Chondrocyte (in vitro differentiated cells): ENCODE results near the gene EFCC1. TPM values are rescaled to one million over a fixed set of nuclear protein-coding genes. Genes with fewer than 3 reads are reported as not detected.

Experiments
- DNase-seq: peaks from one replicate; pipeline ENCODE4 v3.0.0; 2021; ENCODE audit warnings: mixed read lengths, low spot score
- H3K27ac Mint-ChIP-seq: one replicate; pipeline ENCODE4 v1.8.0; 2021; ENCODE audit warnings: mild to moderate bottlenecking, moderate library complexity, mixed read lengths; ENCODE audit not compliant: unreplicated experiment
- H3K27me3 Mint-ChIP-seq: 2 replicates; pipeline ENCODE4 v1.8.0; 2021; ENCODE audit warnings: low read depth, mixed read lengths
- H3K36me3 Mint-ChIP-seq: 2 replicates; pipeline ENCODE4 v1.8.0; 2021; ENCODE audit warnings: low read depth, mixed read lengths
- H3K4me1 Mint-ChIP-seq: 2 replicates; pipeline ENCODE4 v1.8.0; 2021; ENCODE audit warnings: low read depth, mild to moderate bottlenecking, mixed read lengths
- H3K4me3 Mint-ChIP-seq: one replicate; pipeline ENCODE4 v1.8.0; 2021; ENCODE audit warnings: mild to moderate bottlenecking, moderate library complexity, mixed read lengths; ENCODE audit not compliant: unreplicated experiment
- H3K9me3 Mint-ChIP-seq: 2 replicates; pipeline ENCODE4 v1.8.0; 2021; ENCODE audit warnings: low read depth, mixed read lengths
- CTCF ChIP-seq: fragments of 200-600 bp; sonication (generic); IDR thresholded peaks from 2 replicates; pipeline ENCODE4 v1.5.0; 2021; ENCODE audit warnings: antibody characterized with exemption, mild to moderate bottlenecking, moderate library complexity
- total RNA-seq: library from RNA; stranded (reverse); gene quantifications from 3 replicates; pipeline ENCODE4 v1.2.1, GENCODE V29; 2021

The EFCC1 gene
- total RNA-seq, 1 donor from 2014 or later = not detected

GRCh38 chr3:128995737-128996136 is 5.4 kb upstream of the EFCC1 start:
- Mint-ChIP-seq H3K4me3 (no peak overlapping the region), H3K27ac (no peak overlapping the region), H3K9me3 (peaks cover 5% of the 10 kb centered on the region), H3K27me3 (peaks cover 49% of the 10 kb centered on the region), H3K4me1 (peaks cover 15% of the 10 kb centered on the region), H3K36me3 (no peaks in the 10 kb centered on the region)
- no peak for DNase-seq
- TF ChIP-seq CTCF = no peak

GRCh38 chr3:128996200-128996599 is 4.9 kb upstream of the EFCC1 start:
- no peaks in the 10 kb centered on the region for H3K36me3 Mint-ChIP-seq
- H3K27ac Mint-ChIP-seq = no peak overlapping the region
- H3K4me3 Mint-ChIP-seq = no peak overlapping the region
- peaks cover 52% of the 10 kb centered on the region for H3K27me3 Mint-ChIP-seq
- no peak for TF ChIP-seq CTCF
- H3K4me1 Mint-ChIP-seq = peaks cover 16% of the 10 kb centered on the region
- H3K9me3 Mint-ChIP-seq = peaks cover 5% of the 10 kb centered on the region
- no peak for DNase-seq

- Mint-ChIP-seq H3K36me3 (no peaks in the 10 kb centered on the region), H3K27ac (no peak overlapping the region), H3K4me3 (no peak overlapping the region), H3K27me3 (peaks cover 50% of the 10 kb centered on the region), H3K4me1 (peaks cover 16% of the 10 kb centered on the region), H3K9me3 (peaks cover 5% of the 10 kb centered on the region)
- TF ChIP-seq CTCF = no peak
- no peak for DNase-seq
These were observed 4.4 kb upstream of the EFCC1 start for GRCh38 chr3:128996726-128997125.

GRCh38 chr3:128997486-128998133 is 3.5 kb upstream of the EFCC1 start:
- no peak for TF ChIP-seq CTCF
- no peak for DNase-seq
- Mint-ChIP-seq H3K4me1 (peaks cover 22% of the 10 kb centered on the region), H3K9me3 (peaks cover 5% of the 10 kb centered on the region), H3K36me3 (no peaks in the 10 kb centered on the region), H3K27me3 (peaks cover 53% of the 10 kb centered on the region), H3K4me3 (no peak overlapping the region), H3K27ac (no peak overlapping the region)

- H3K27me3 Mint-ChIP-seq = peaks cover 57% of the 10 kb centered on the region
- no peak overlapping the region for H3K27ac Mint-ChIP-seq
- H3K4me3 Mint-ChIP-seq = no peak overlapping the region
These were observed 2.5 kb upstream of the EFCC1 start for GRCh38 chr3:128998561-128998960.

More at GRCh38 chr3:128998561-128998960, 2.5 kb upstream of the EFCC1 start:
- no peak for DNase-seq
- Mint-ChIP-seq H3K4me1 (peaks cover 17% of the 10 kb centered on the region), H3K36me3 (no peaks in the 10 kb centered on the region), H3K9me3 (peaks cover 5% of the 10 kb centered on the region)
- TF ChIP-seq CTCF = no peak
